ENCODE results near the gene SORCS2. TPM values are rescaled to one million over a fixed set of nuclear protein-coding genes. Genes with fewer than 3 reads are reported as not detected.

SORCS2 gene
- total RNA-seq, 1 donor from 2014 or later = 9.6 TPM

DNA sequence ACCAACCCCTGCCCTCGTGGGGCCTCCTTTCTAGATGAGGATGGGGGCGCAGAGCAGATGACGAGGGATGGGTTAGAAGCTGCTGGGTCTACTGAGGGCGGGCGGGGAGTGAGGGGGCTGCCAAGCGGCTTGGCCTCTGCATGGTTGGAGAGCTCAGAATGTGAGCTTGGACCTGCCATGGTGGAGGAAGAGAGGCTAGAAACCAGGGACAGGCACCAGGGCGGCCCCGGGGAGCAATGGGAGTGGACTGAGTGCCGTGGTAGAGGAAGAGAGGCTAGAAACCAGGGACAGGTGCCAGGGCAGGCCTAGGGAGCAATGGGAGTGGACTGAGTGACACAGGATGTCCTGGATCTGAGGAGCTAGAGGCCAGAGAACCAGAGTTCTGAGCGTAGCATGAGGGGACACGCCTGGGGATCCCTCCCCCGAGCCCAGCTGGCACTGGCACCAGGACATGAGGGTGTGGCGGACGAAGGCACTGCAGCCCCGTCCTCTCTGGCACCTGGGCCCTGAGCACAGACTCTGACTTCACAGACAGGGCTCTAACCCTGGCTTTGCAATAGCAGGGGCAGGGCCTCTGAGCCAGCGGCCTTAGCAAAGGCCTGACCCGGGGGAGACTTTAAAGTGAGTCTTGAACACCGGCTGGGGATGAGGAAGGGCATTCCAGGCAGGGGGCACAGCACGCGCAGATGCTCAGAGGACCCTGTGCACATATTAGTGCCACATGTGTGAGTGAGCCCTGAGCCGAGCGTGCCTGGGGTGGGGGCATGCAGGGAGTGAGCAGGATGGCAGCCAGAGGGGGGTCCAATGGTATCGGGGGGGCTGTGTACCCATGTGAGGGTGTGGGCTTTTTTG is 456.4 kb downstream of the SORCS2 start:
- DNase-seq (ENCODE audit: low spot score) = no peak

GRCh38 chr4:7649411-7649740 is 457.0 kb downstream of the SORCS2 start:
- DNase-seq (ENCODE audit: low spot score) = no peak

- DNase-seq (ENCODE audit: low spot score) = no peak
These were observed 457.6 kb downstream of the SORCS2 start for GRCh38 chr4:7649741-7650531.

- no peak for DNase-seq (ENCODE audit: low spot score)
These were observed 458.5 kb downstream of the SORCS2 start for GRCh38 chr4:7650606-7651385.

GRCh38 chr4:7651461-7651921 is 459.2 kb downstream of the SORCS2 start:
- peak; percentile 61 for DNase-seq (ENCODE audit: low spot score)

DNA sequence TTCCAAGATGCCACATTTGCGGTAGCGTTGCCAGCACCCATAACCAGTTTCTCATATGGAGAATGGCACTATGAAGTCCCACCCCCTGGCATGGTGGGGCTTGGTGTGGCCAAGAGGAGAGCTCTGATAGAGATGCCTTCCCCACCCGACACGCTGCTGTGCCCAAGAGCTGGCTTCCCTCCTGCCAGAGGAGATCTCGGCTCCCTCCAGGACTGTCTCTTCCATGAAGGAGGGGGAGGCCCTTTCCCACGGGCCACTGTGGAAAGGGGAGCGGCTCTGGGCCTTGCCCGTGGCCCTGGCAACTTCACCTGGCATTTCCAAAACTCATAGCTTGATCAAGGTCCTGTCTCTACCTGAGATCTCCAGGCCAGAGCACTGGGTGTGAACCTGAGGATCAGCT is 459.7 kb downstream of the SORCS2 start:
- DNase-seq (ENCODE audit: low spot score) = no peak

GRCh38 chr4:7652451-7652881 is 460.1 kb downstream of the SORCS2 start:
- no peak for DNase-seq (ENCODE audit: low spot score)

DNA sequence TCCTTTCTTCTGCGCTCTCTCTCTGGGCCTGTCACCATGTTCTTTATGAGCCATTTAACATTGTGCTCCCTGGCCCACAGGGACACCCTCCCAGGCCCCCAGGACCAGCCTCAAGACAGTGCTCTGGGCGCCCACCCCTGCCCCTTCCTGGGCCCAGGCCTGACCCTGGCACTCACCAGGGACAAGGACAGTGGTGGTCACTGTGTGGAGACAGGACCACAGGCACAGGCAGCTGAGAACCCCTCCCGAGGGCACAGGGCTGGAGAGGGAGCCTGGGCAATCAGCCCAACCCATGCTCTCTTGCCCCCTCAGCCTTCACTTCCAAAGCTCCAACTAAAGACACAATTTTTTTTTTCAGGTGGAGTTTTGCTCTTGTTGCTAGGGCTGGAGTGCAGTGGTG is 460.6 kb downstream of the SORCS2 start:
- no peak for DNase-seq (ENCODE audit: low spot score)

GRCh38 chr4:7653510-7654369 is 461.4 kb downstream of the SORCS2 start:
- DNase-seq (ENCODE audit: low spot score) = no peak

GRCh38 chr4:7654550-7655445 is 462.5 kb downstream of the SORCS2 start:
- DNase-seq (ENCODE audit: low spot score) = no peak

- DNase-seq (ENCODE audit: low spot score) = no peak
These were observed 463.3 kb downstream of the SORCS2 start for GRCh38 chr4:7655511-7656243.

GRCh38 chr4:7656244-7656800 is 464.0 kb downstream of the SORCS2 start:
- DNase-seq (ENCODE audit: low spot score) = no peak

GRCh38 chr4:7657545-7658297 is 465.4 kb downstream of the SORCS2 start:
- no peak for DNase-seq (ENCODE audit: low spot score)

- no peak for DNase-seq (ENCODE audit: low spot score)
These were observed 466.2 kb downstream of the SORCS2 start for GRCh38 chr4:7658341-7659204.

DNA sequence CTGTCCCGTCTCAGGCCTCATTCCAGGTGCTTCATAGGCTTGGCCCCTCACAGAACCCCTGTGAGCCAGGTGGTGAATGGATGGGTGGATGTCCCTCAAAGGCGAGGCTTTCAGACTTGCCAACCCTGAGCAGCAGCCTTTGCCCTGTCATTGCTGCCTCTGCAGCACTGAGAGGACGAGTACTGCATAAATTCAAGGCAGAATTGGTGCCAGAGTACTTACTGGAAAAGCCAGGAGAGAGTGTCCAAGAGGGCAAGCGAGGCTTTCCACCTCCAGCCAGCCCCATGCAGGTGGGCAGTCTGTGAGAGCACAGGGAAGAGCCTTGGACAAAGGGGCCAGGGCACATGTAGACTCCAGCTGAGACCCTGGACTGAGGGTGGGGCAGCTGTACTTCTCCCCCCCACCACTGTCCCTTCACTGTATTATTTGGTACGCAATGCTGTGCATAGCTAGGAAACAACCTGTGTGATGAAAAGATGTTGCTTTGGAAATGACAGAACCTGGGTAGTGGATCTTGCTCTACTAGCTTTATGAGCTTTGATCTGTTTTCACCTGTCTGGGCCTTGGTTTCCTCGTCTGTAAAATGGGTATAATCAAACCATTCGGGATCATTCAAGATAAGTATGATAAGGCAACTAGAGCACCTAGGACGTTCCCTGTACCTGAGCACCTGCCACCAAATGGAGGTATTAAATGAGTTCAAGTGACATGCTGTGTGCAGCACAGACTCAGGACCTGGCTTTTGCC is 467.3 kb downstream of the SORCS2 start:
- no peak for DNase-seq (ENCODE audit: low spot score)

Measured in umbilical cord (tissue), 2 donors.